HG03442 (cell line): ENCODE measurements around the gene TBRG4.

ENCODE experiments used
- ATAC-seq: cut with Tn5 transposase; IDR thresholded peaks from one replicate; pipeline ENCODE4 v1.9.1; 2021; ENCODE audit warnings: mild to moderate bottlenecking, moderate library complexity; ENCODE audit not compliant: unreplicated experiment

The TBRG4 gene

GRCh38 chr7:45075871-45076796, 35.4 kb downstream of the TBRG4 start:
- ATAC-seq = no peak

GRCh38 chr7:45075355-45075644, 36.2 kb downstream of the TBRG4 start:
- ATAC-seq = no peak

- no peak for ATAC-seq
These were observed 36.8 kb downstream of the TBRG4 start for GRCh38 chr7:45074528-45075354.

- ATAC-seq = no peak
These were observed 37.5 kb downstream of the TBRG4 start for GRCh38 chr7:45073786-45074527.

- ATAC-seq = no peak
These were observed 38.3 kb downstream of the TBRG4 start for GRCh38 chr7:45073031-45073785.

- no peak for ATAC-seq
These were observed 39.1 kb downstream of the TBRG4 start for GRCh38 chr7:45072131-45073030.

GRCh38 chr7:45071528-45071927, 40.0 kb downstream of the TBRG4 start:
- no peak for ATAC-seq

- no peak for ATAC-seq
These were observed 41.2 kb downstream of the TBRG4 start for GRCh38 chr7:45070254-45070642.

GRCh38 chr7:45069444-45070253, 41.8 kb downstream of the TBRG4 start:
- ATAC-seq = no peak

- no peak for ATAC-seq
These were observed 43.1 kb downstream of the TBRG4 start for GRCh38 chr7:45068236-45069023.

- ATAC-seq = no peak
These were observed 43.9 kb downstream of the TBRG4 start for GRCh38 chr7:45067582-45067981.

GRCh38 chr7:45066409-45066808, 45.1 kb downstream of the TBRG4 start:
- no peak for ATAC-seq

- no peak for ATAC-seq
These were observed 46.2 kb downstream of the TBRG4 start for GRCh38 chr7:45065031-45065995.

- no peak for ATAC-seq
These were observed 47.3 kb downstream of the TBRG4 start for GRCh38 chr7:45064047-45064725.

- no peak for ATAC-seq
These were observed 49.6 kb downstream of the TBRG4 start for GRCh38 chr7:45061806-45062425.

GRCh38 chr7:45061352-45061751, 50.1 kb downstream of the TBRG4 start:
- ATAC-seq = no peak
